Sigmoid colon (tissue), 4 donors: ENCODE measurements around the gene MED13L.

Experiments
- CTCF ChIP-seq, 4 experiments: fragments of 450-650 bp in 3 of 4; fragments of 200-600 bp in 1 of 4; IDR thresholded peaks; one replicate each; pipeline ENCODE4 v1.5.1; 2016 to 2019; ENCODE audit warnings: antibody characterized with exemption in 4 of 4, mild to moderate bottlenecking in 3 of 4, moderate library complexity in 2 of 4
- EP300 ChIP-seq, 4 donors: sonication (generic); formaldehyde crosslinking; IDR thresholded peaks; one replicate each; pipeline ENCODE4 v1.6.1; 2017; ENCODE audit warnings: antibody characterized with exemption in 4 of 4

- no peak for TF ChIP-seq CTCF (IDR thresholded peaks at IDR 0.05)
- TF ChIP-seq EP300 (IDR thresholded peaks at IDR 0.05) = no peak
Measured at GRCh38 chr12:116078396-116078795, 199.1 kb downstream of the MED13L start.
